A673 (cell line): ENCODE measurements around the gene CD8A.

Experiments used
- CTCF ChIP-seq: fragments of 300-800, 200-600 bp; sonication (generic); conservative IDR thresholded peaks from 2 replicates; pipeline ENCODE4 v1.5.1; 2017; ENCODE audit warnings: low read depth, mild to moderate bottlenecking, antibody characterized with exemption, low read length, moderate library complexity, mixed read lengths
- EZH2 ChIP-seq: fragments of 200-600 bp; sonication (generic); IDR thresholded peaks from 2 replicates; pipeline ENCODE4 v1.6.1; 2017; ENCODE audit warnings: borderline replicate concordance, low read depth, mild to moderate bottlenecking, mixed read lengths, antibody characterized with exemption, low read length; ENCODE audit not compliant: poor library complexity, severe bottlenecking

GRCh38 chr2:86758405-86758804, 32.3 kb downstream of the CD8A start:
- no peak for TF ChIP-seq CTCF
- TF ChIP-seq EZH2: no peak
